ACHN (cell line): ENCODE results near the gene TRIM24.

ENCODE experiments used
- DNase-seq: peaks from one replicate; pipeline ENCODE4 v3.0.0-alpha.2; 2015
- in situ Hi-C: cut with HindIII; loops from 2 replicates; pipeline ENCODE4 v1.10.0; 2017; ENCODE audit warnings: low sequenced_read_pairs, low pct_ligation_motif_present, low pct_unique_long_range_greater_than_20kb

TRIM24 gene

GRCh38 chr7:138632826-138633602 lies 173.0 kb downstream of the TRIM24 start:
- in situ Hi-C loops = no loop called here
- no peak for DNase-seq
